Testis (tissue), 2 donors: Measurements from ENCODE around the gene WWC2.

ENCODE experiments used
- POLR2A ChIP-seq: fragments of 450-650 bp; IDR thresholded peaks from one replicate; pipeline ENCODE4 v1.6.1; 2017; ENCODE audit warnings: antibody characterized with exemption, mild to moderate bottlenecking, moderate library complexity
- TF ChIP-seq, protein P1 (sequence below), 3 experiments: fragments of 450-650 bp in 2 of 3; fragments of 200-600 bp in 1 of 3; sonication (generic) in 1 of 3; IDR thresholded peaks; one replicate each; pipeline ENCODE4 v1.5.1; 2016 to 2019; ENCODE audit warnings: antibody characterized with exemption in 3 of 3, mild to moderate bottlenecking in 2 of 3, moderate library complexity in 1 of 3

- TF ChIP-seq POLR2A, result no peak
- TF ChIP-seq, protein P1, sequence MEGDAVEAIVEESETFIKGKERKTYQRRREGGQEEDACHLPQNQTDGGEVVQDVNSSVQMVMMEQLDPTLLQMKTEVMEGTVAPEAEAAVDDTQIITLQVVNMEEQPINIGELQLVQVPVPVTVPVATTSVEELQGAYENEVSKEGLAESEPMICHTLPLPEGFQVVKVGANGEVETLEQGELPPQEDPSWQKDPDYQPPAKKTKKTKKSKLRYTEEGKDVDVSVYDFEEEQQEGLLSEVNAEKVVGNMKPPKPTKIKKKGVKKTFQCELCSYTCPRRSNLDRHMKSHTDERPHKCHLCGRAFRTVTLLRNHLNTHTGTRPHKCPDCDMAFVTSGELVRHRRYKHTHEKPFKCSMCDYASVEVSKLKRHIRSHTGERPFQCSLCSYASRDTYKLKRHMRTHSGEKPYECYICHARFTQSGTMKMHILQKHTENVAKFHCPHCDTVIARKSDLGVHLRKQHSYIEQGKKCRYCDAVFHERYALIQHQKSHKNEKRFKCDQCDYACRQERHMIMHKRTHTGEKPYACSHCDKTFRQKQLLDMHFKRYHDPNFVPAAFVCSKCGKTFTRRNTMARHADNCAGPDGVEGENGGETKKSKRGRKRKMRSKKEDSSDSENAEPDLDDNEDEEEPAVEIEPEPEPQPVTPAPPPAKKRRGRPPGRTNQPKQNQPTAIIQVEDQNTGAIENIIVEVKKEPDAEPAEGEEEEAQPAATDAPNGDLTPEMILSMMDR (IDR thresholded peaks at IDR 0.05), result no peak
Observed at GRCh38 chr4:183068502-183068901, 30.6 kb upstream of the WWC2 start.
